HT1080 (cell line): Measurements from ENCODE around the gene ZNF579. TPM values are rescaled to one million over a fixed set of nuclear protein-coding genes. Genes with fewer than 3 reads are reported as not detected.

ENCODE experiments used
- DNase-seq: peaks from one replicate; pipeline ENCODE4 v3.0.0-alpha.2; 2015; ENCODE audit warnings: low read depth
- polyA plus RNA-seq, 2 experiments: library from polyadenylated mRNA; depleted of rRNA; stranded (reverse); fragments of >200 nt; gene quantifications; 2 replicates each; pipeline ENCODE4 v1.2.3, GENCODE V29; 2015
- total RNA-seq: library from RNA; depleted of rRNA; stranded (reverse); fragments of >200 nt; shearing (Covaris generic); gene quantifications from 2 replicates; pipeline ENCODE4 v1.2.3, GENCODE V29; 2014; rRNA removed

Gene ZNF579
- 8.2 and 8.3 TPM in 2 replicates for total RNA-seq
- polyA plus RNA-seq (2015; cell fraction: cytosol; rRNA removed): 8.1 and 8.6 TPM in 2 replicates
- 19.3 and 20.8 TPM in 2 replicates for polyA plus RNA-seq (2015; cell fraction: nucleus; rRNA removed)

- DNase-seq: peak; percentile 76
These were observed at the start of gene ZNF579 for GRCh38 chr19:55580628-55581144. ZNF579 (minus strand) TSS chr19:55580848; CDS start chr19:55579639, 1,209 bp downstream.

- no peak for DNase-seq
These were observed 45.7 kb upstream of the ZNF579 start for GRCh38 chr19:55626350-55626749.

- no peak for DNase-seq
These were observed 44.3 kb upstream of the ZNF579 start for GRCh38 chr19:55625004-55625326.

GRCh38 chr19:55624109-55625003 lies 43.7 kb upstream of the ZNF579 start, which contains the start of gene ZNF784:
ZNF784 (minus strand) TSS chr19:55624566; CDS start chr19:55624561, 5 bp downstream.
- peak; percentile 76 for DNase-seq

GRCh38 chr19:55623561-55623960 lies 42.9 kb upstream of the ZNF579 start:
- DNase-seq: no peak

- no peak for DNase-seq
These were observed 42.5 kb upstream of the ZNF579 start for GRCh38 chr19:55623130-55623529.

GRCh38 chr19:55622242-55622969 lies 41.8 kb upstream of the ZNF579 start:
- no peak for DNase-seq

- no peak for DNase-seq
These were observed 41.1 kb upstream of the ZNF579 start for GRCh38 chr19:55621673-55622231.

GRCh38 chr19:55621205-55621672 lies 40.6 kb upstream of the ZNF579 start:
- no peak for DNase-seq

- no peak for DNase-seq
These were observed 40.0 kb upstream of the ZNF579 start for GRCh38 chr19:55620410-55621204.

GRCh38 chr19:55619286-55619685 lies 38.6 kb upstream of the ZNF579 start:
- no peak for DNase-seq

GRCh38 chr19:55618426-55618825 lies 37.8 kb upstream of the ZNF579 start:
- DNase-seq: no peak

GRCh38 chr19:55617426-55617825 lies 36.8 kb upstream of the ZNF579 start:
- peak; percentile 37 for DNase-seq

GRCh38 chr19:55616395-55616875 lies 35.8 kb upstream of the ZNF579 start:
- no peak for DNase-seq

GRCh38 chr19:55615543-55616394 lies 35.1 kb upstream of the ZNF579 start:
- no peak for DNase-seq

- no peak for DNase-seq
These were observed 34.3 kb upstream of the ZNF579 start for GRCh38 chr19:55614711-55615542.

- DNase-seq: no peak
These were observed 33.5 kb upstream of the ZNF579 start for GRCh38 chr19:55613930-55614710.

GRCh38 chr19:55613396-55613795 lies 32.7 kb upstream of the ZNF579 start:
- no peak for DNase-seq
